Erythroblast (primary cell): Measurements from ENCODE around the gene FZD8.

Source experiments
- GATA1 ChIP-seq: IDR thresholded peaks from 2 replicates; pipeline ENCODE4 v1.6.1; 2011; ENCODE audit warnings: low read depth, mild to moderate bottlenecking, control low read depth, low read length, moderate library complexity
- POLR2A ChIP-seq: IDR thresholded peaks from 2 replicates; pipeline ENCODE4 v1.6.1; 2011; ENCODE audit warnings: mild to moderate bottlenecking, low read length

DNA sequence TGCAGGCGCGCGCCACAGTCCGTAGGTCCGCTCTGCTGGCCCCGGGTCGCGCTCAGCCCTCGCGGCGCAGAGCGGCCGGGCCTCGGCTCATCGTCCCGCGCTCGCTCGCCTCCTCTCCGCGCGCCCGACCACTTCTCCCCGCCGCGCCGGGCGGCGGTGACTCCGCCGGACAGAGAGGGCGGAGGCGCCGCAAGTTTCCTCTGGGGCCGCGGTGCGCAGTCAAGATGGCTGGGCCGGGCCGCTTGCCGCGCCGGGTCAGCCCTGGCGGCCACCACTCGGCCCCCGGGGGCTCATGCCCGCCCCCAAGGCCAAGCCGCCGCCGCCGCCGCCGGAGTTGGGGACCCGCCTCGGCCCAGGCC lies 441 bp downstream of the FZD8 start:
- no peak for TF ChIP-seq POLR2A
- no peak for TF ChIP-seq GATA1
